ENCODE measurements around the gene ZNF471.

Gene ZNF471

DNA sequence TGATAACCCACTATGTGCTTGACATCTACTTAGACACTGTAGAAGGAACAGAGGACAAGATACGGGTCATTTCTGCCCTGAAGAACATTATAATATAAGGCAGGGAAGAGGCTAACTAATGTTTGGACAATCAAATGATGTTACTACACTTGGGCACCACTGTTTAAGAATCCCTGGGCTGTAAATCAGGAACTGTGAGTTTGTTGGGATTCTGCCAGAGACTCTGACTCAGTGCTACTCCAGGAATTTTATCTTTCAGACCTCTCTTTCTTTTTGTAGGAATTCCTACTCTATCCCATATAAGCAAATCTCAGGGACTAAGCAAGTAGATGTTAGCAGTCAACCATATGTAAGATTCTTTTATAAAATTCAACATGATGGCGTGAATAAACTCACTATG is 3.1 kb upstream of the ZNF471 start:
- no peak overlapping the region for H3K4me3 ChIP-seq (replicated peaks in 1 of 2; ENCODE audit: low read depth in 2 of 2, low read length in 2 of 2)
- TF ChIP-seq, protein P1, sequence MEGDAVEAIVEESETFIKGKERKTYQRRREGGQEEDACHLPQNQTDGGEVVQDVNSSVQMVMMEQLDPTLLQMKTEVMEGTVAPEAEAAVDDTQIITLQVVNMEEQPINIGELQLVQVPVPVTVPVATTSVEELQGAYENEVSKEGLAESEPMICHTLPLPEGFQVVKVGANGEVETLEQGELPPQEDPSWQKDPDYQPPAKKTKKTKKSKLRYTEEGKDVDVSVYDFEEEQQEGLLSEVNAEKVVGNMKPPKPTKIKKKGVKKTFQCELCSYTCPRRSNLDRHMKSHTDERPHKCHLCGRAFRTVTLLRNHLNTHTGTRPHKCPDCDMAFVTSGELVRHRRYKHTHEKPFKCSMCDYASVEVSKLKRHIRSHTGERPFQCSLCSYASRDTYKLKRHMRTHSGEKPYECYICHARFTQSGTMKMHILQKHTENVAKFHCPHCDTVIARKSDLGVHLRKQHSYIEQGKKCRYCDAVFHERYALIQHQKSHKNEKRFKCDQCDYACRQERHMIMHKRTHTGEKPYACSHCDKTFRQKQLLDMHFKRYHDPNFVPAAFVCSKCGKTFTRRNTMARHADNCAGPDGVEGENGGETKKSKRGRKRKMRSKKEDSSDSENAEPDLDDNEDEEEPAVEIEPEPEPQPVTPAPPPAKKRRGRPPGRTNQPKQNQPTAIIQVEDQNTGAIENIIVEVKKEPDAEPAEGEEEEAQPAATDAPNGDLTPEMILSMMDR (IDR thresholded peaks at IDR 0.05; ENCODE audit: low read depth, low read length) = no peak
- peak; percentile 31 to 53 for DNase-seq (ENCODE audit: low read depth in 2 of 2)

DNA sequence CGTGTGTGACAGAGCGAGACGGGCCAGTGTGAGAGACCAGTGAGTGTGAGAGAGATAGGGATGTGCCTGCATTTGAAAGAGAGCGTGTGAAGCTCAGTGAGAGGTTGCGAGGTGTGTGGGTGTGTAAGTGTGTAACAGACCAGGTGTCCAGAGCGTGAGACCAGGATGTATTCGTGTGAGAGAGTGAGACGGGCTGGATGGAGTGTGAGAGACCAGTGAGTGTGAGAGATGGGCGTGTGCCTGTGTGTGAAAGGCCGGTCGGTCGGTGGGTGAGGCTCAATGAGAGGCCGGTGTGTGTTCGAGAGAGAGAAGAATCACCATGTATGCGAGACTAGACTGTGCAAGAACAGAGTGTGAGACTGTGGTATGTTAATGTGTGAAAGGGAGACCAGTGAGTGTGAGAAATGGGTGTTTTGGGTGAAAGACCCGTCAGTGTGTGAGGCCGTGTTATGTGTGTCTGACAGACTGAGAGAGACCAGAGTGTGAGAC is 679 bp downstream of the ZNF471 start:
- DNase-seq (ENCODE audit: low read depth in 2 of 2) = no peak
- TF ChIP-seq, protein P1 (IDR thresholded peaks at IDR 0.05; ENCODE audit: low read depth, low read length) = no peak

DNA sequence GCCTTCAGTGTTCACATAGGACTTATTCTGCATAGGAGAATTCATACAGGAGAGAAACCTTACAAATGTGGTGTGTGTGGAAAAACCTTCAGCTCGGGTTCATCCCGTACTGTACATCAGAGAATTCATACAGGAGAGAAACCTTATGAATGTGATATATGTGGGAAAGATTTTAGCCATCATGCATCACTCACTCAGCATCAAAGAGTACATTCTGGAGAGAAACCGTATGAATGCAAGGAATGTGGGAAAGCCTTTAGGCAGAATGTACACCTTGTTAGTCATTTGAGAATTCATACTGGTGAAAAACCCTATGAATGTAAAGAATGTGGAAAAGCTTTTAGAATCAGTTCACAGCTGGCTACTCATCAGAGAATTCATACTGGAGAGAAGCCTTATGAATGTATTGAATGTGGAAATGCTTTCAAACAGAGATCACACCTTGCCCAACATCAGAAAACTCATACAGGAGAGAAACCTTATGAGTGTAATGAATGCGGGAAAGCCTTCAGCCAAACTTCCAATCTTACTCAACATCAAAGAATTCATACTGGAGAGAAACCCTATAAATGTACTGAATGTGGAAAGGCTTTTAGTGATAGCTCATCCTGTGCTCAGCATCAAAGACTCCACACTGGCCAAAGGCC is 17.7 kb downstream of the ZNF471 start:
- TF ChIP-seq, protein P1 (IDR thresholded peaks at IDR 0.05; ENCODE audit: low read depth, low read length) = no peak
- no peak overlapping the region for H3K4me3 ChIP-seq (replicated peaks in 1 of 2; ENCODE audit: low read depth in 2 of 2, low read length in 2 of 2)
- peak in 1 of 2 donors; percentile 6 for DNase-seq (ENCODE audit: low read depth in 2 of 2)

More for the DNA sequence above, 679 bp downstream of the ZNF471 start:
- peak overlapping the region; percentile 68 to 79 for H3K4me3 ChIP-seq (replicated peaks in 1 of 2; ENCODE audit: low read depth in 2 of 2, low read length in 2 of 2)

- H3K4me3 ChIP-seq (replicated peaks in 1 of 2; ENCODE audit: low read depth in 2 of 2, low read length in 2 of 2) = no peak overlapping the region
- no peak for DNase-seq (ENCODE audit: low read depth in 2 of 2)
- TF ChIP-seq, protein P1 (IDR thresholded peaks at IDR 0.05; ENCODE audit: low read depth, low read length) = no peak
Observed at GRCh38 chr19:56537442-56537841, 29.8 kb downstream of the ZNF471 start.

GRCh38 chr19:56538254-56538760 is 30.7 kb downstream of the ZNF471 start:
- H3K4me3 ChIP-seq (replicated peaks in 1 of 2; ENCODE audit: low read depth in 2 of 2, low read length in 2 of 2) = peak overlapping the region; percentile 79 to 86
- TF ChIP-seq, protein P1 (IDR thresholded peaks at IDR 0.05; ENCODE audit: low read depth, low read length) = no peak
- peak; percentile 92 to 93 for DNase-seq (ENCODE audit: low read depth in 2 of 2)

GRCh38 chr19:56538761-56539263 is 31.2 kb downstream of the ZNF471 start, which contains the start of gene ZFP28:
Gene ZFP28, plus strand, starts transcription at chr19:56538948. Its CDS starts 71 bp downstream, at chr19:56539019.
- DNase-seq (ENCODE audit: low read depth in 2 of 2) = no peak
- TF ChIP-seq, protein P1 (IDR thresholded peaks at IDR 0.05; ENCODE audit: low read depth, low read length) = no peak
- H3K4me3 ChIP-seq (replicated peaks in 1 of 2; ENCODE audit: low read depth in 2 of 2, low read length in 2 of 2) = peak within 1 kb of the TSS; percentile 79 to 86

Data from cardiac fibroblast (primary cell).